ENCODE measurements around the gene PYCR2.

PYCR2 gene

GRCh38 chr1:225871359-225872074 lies 52.5 kb downstream of the PYCR2 start:
- no peak overlapping the region for H3K27ac ChIP-seq
- no peak for TF ChIP-seq CTCF (IDR thresholded peaks at IDR 0.05)
- no peak for TF ChIP-seq ZFX (IDR thresholded peaks at IDR 0.05; ENCODE audit: borderline replicate concordance)

- TF ChIP-seq CTCF (IDR thresholded peaks at IDR 0.05) (no peak), ZFX (IDR thresholded peaks at IDR 0.05; ENCODE audit: borderline replicate concordance) (no peak)
- no peak overlapping the region for H3K27ac ChIP-seq
Observed at GRCh38 chr1:225870911-225871310, 53.1 kb downstream of the PYCR2 start.
